ENCODE data around the gene STEAP4.

STEAP4 gene

DNA sequence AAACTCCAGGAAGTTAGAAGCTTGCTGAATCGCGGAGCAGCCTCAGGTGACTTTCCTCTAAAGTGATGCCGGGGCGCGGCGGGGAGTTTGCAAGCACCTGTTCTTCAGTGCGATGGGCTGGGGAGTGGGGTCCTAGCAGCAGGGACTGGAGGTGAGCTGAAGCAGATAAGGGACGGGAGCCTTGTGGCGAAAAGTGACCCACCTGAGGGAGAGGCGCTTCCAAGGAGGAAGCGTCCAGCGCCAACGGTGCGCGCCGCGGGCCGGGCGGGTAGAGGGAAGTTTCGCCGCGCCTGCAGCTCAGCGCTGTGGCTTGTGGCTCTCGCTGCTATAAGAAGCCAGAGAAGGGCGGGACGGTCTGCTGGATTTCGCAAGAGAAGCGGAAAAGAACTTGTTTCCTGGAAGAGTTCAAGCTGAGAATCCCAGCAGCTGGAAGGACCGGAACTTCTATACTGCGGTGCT is at the start of gene STEAP4:
Gene STEAP4, minus strand, starts transcription at position 305 of the 459 bp plus-strand sequence. CDS start 22,625 bp downstream, outside the sequence.
- no peak for DNase-seq (ENCODE audit: low read depth)

DNA sequence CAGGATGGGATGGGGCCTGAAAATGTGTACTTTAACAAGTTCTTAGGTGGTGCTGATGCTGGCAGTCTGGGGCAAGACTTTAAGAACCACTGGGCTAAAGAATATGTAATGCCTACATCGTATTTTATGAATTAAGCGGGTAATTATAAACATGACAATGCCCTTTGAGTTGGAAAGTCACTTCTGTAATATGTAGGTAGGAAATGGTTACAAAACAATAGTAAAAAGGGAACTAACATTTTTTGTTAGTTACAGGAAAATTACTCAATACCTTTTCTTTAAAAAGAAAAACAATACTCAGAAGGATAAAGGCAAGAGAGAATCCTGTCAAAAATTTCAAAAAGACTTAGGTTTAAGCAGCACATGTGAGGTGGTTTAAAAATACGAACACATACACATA is 48.3 kb upstream of the STEAP4 start:
- DNase-seq (ENCODE audit: low read depth), result no peak

DNA sequence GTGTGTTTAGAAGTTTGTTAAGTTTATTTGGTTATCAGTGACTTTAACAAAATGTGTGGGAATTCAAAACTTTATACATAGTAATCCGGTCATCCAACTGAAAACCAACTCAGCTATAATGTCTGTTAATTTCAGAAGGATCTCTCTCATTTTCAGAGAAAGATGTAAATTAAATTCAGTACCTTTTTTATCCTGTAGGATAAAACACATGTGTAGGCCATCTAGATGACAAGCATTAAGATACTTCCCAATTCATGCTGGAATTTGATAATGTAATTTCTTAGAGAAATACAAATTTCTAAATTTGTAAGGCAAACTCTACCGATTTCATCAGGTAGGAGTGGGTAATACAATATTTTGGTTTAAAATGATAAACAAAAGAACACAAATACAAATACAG is 43.4 kb upstream of the STEAP4 start:
- no peak for DNase-seq (ENCODE audit: low read depth)

DNA sequence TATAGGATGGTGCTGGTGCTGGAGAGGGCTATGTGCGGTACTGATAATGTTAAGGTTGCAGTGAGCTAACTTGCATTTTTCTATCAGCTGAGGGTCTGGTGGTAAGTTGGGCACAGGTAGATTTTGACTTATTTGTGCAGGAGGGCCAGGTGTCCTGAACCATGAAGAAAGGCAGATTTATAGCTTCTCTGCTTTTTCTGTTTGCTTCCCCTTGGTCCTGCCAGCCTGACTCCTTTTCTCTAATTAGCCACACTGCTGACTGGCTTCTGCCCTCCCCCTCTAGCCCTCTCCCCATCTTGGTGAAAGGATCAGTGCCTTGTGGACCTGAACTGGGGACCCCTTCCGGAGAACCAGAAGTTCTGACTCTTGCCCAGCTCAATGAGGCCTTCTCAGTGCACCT is 40.8 kb upstream of the STEAP4 start:
- no peak for DNase-seq (ENCODE audit: low read depth)

DNA sequence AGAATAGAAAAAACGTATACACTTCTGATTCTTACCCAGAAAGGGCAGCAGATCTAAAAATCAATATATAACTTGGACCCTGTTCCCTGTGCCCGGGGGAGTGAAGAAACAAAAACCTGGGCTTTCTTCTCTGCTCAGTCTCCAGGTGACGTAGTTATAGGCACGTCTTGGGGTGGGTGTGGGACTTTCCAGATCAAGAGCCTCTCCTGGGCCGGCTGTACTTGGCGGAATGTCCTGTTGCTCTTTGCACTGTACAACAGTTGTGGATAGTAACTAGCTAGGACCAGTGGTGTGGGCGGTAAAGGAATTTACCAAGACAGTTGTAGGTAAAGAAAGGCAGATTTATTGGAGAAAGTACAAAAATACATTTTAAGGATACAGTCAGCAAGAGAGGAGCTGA is 40.4 kb upstream of the STEAP4 start:
- DNase-seq (ENCODE audit: low read depth), result no peak

DNA sequence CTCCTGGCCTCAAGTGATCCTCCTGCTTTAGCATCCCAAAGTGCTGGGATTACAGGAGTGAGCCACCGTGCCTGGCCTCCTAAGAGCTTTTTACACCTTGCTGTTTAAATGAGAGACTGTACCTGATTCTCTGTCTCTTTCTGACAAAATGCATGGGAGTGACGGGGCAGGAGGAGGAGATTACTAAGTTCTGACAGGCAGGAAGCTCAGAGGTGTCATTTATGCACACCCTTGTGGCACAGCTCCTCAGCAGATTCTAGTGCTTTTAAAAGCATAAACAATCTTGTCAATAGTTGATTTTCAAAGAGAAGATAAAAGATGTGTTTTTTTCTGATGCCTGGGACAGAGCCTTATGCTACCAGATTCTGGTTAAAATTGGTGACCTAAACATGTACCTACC is 39.7 kb upstream of the STEAP4 start:
- DNase-seq (ENCODE audit: low read depth), result no peak

DNA sequence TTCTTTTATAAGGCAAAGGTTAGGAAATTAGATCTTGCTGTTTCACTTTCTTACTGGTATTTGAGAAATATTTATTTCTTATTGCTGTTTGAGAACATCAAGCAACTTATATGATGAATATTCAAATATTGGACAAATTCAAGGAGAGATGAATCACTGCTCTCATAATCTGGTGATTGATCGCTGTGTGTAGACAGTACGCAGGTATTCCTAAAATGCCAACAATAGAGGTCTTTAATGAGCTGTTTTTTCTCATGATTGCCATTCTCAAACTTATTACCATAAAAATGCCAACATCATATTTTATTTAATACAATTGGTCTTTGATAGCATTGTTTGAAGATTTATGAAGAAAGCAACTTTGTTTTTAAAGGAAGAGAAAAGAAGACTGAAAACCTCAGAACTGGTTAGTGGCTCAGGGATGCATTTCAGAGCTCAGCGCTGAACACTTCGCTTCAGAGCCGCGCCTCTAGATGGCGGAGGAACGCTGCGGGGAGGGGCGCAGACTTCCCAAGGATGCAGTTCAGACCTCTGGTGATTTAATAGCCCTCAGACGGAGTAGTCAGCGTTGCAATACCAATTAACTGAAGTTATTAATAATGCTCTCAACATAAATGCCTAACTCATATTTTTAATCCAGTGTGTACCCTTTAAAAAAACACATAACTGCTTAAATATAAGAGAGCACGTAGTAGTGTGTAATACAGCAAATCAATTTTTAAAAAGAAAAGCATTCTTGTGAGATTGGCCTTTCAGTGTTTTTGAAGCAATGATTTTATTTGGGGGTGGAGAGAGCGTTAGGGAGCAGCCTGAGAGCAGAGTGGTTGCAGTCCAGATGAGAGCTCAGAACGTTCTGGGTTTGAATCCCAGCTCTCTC is 38.5 kb upstream of the STEAP4 start:
- DNase-seq (ENCODE audit: low read depth), result no peak

DNA sequence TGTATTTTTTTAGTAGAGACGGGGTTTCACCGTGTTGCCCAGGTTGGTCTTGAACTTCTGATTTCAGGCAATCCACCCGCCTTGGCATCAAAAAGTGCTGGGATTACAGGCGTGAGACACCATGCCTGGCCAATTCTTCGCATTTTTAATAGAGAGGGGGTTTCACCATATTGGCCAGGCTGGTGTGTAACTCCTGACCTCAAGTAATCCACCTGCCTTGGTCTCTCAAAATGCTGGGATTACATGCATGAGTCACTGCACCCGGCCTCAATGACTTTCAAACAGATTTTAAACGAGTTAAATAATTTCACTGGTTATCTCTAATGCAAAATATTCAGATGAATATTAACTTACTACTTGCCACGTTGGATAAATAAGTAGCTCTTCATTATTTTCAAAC is 37.6 kb upstream of the STEAP4 start:
- DNase-seq (ENCODE audit: low read depth), result no peak

DNA sequence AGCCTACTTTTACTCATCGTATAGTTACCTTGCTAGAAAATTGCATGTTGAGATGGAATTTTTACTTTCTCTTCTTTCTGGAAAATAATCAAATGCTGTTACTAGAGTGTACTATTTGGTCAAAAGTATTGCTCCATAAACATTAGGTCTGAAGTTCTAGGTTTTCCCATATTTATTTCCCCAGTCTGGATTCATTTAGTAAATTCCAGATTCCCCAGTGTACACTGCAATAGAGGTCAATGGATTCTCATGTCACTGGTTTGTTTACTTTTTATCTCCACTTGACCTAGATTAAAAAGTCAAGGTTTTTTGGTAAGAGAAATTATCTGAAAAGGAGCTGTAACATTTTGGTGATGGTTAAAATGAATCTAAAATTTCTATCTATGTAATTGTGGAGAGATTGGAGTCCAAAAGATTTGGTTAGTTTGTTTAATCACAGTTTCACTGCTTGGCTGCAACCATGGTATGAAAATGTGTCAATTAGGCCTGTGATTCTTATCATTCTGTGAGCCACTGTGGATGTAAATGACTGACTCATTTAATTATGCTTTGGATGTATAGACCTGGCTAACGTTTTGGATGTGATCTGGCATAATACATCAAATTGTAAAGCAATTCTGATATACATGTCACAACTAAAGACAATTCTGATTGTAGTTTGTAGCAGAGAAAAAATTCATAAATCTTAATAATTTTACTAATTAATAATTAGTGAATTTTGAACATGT is 32.7 kb upstream of the STEAP4 start:
- DNase-seq (ENCODE audit: low read depth), result no peak

DNA sequence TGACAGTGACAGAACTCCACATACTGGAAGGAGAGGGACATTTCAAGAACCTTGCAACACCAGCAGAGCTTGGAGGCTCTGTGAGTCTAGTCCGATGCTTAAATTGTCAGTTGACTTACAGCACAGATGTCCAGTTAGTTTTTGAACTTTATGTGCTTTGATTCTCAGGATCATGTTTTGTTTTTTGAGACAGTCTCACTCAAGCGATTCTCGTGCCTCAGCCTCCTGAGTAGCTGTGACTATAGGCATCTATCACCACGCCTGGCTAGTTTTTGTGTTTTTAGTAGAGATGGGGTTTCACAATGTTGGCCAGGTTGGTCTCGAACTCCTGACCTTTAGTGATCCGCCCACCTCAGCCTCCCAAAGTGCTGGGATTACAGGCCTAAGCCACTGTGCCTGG is 31.8 kb upstream of the STEAP4 start:
- no peak for DNase-seq (ENCODE audit: low read depth)

DNA sequence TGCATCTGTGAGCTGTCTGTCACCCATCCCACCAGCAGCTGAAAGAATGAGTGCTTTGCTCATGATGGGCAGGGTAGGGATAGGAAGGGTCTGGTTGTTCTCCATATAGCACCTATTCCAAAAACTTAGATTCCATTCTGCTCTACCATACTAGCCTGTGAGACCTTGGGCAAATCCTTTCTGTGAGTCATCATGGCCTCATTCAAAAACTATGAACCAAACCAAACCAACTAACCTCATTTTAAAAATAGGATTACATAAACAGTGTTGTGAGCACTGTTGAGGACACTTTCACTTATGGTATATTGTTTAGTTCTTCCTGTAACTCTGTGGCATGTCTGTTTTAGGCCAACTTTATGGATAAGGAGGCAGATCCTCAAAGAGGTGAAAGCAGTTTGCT is 30.9 kb upstream of the STEAP4 start:
- no peak for DNase-seq (ENCODE audit: low read depth)

DNA sequence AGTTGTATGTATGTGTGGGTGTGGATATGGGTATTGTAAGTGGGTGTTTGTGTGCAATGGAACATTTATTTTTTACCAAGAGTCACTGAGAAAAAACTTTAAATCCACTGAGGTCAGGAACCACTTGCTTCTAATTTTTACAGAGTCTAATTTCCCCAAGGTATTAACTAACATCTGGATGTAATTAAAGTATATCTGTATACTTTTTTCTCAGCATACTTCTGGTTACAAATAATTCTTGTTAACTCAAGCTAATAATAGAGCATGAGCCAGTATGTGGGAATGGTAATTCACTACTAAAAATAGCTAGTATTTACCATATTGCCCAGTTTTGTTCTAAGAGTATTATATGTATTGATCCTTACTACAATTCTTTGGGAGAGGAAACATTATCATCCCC is 24.6 kb upstream of the STEAP4 start:
- DNase-seq (ENCODE audit: low read depth), result no peak

DNA sequence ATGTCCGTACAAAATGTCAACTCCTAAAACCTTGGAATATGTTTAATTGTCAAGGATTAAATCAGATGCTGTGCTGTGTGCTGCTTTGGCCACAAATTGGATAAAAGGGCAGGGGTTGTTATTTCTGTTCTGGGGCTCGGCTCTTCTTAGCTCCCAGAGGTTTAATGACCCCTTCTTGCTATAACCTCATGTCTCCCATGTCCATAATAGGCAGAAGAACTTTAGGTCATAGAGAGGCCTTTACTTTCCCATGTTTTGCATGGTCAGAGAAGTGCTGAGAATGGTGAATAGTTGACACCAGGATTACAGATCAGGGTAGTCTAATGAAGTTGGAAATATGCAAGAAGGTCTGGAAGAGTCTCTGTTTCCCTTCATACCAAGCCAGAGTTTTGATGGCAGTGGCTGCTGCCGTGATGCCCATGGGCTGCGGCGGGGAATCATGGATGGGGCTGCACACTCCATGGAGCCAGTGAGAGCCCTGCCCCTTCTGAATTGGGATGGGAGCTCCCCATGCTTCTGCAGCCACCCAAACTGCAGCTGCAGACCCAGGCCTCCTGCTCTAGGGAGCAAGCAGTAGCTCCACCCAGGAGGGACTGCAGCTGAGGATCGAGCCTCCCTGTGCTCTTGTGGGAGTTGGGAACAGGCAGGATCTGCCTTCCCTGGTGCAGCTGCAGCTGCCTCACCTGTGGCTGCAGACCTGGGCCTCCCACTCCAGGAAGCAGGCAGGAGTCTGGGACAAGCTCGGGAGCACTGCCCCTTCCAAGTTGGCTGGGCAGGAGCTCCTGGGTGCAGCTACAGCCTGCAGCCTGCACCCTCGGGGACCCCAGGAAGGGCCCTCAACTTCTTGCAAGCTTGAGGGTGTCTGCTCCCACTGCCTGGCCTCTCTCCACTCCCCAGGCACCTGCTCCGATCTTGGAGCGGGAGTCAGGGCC is 23.1 kb upstream of the STEAP4 start:
- DNase-seq (ENCODE audit: low read depth), result no peak

DNA sequence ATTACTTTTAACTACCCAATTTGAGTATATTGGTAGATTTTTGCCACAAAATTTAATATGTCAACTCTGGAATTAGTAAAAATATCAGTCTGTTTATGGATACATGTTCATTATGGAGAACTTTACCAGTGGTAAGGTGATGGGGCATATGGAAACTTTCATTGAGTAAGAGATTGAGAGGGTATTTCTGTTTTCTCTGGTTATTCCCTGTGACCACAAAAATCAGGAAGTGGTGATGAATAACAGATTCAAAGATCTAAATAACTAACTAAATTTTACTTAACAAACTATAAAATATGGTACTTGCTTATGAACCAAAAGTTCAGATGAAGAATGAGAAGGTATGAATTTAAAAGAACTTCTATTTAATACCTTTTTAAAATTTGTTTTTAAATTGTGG is 22.1 kb upstream of the STEAP4 start:
- no peak for DNase-seq (ENCODE audit: low read depth)

DNA sequence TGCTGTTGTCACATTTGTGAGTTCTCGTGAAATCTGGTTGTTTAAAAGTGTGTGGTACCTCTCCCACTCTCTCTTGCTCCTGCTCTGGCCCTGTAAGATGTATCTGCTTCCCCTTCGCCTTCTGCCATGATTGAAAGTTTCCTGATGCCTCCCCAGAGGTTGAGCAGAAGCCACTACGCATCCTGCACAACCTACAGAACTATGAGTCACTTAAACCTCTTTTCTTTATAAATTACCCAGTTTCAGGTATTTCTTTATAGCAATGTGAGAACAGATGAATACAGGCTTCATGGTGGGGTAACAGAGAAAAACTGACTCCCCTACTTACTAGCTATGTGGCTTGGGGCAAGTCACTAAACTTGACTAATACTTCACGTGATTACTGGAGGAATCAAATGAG is 18.0 kb upstream of the STEAP4 start:
- no peak for DNase-seq (ENCODE audit: low read depth)

DNA sequence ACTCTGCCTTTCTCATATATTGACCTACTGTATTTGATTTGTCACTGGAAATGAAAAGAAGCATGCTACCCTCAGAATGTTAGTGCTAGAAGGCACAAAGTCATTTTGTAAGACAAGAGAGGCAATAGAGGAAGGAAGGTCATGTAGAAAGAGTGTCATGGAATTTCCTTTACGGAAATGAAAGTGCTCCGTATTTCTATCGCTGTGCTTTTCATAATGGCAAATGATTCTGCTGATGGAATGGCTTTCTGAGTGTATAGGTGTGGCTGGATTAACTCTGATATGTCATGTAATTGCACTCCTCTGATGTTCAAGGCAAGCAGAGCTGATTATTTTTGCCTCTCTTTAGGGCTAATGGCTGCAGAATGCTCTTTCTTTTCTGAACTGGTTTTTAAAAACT is 15.5 kb upstream of the STEAP4 start:
- DNase-seq (ENCODE audit: low read depth), result no peak

DNA sequence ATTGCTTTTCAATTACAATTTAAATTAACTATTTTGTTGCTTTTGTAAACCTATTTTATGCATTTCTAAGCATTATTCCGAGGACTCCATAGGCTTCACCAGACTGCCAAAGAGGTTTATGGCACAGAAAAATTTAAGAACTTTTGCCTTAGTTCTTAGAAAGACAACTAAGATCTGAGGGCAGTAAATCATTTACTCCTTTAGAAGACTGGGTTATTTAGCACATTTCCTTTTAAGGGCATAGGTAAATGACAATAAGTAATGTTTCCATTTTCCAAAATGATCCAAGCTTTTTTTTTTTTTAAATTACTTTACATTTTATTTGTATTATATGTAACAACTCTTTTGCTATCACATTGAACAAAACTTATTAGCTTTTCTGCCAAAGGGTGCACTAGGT is 15.0 kb upstream of the STEAP4 start:
- DNase-seq (ENCODE audit: low read depth), result no peak

DNA sequence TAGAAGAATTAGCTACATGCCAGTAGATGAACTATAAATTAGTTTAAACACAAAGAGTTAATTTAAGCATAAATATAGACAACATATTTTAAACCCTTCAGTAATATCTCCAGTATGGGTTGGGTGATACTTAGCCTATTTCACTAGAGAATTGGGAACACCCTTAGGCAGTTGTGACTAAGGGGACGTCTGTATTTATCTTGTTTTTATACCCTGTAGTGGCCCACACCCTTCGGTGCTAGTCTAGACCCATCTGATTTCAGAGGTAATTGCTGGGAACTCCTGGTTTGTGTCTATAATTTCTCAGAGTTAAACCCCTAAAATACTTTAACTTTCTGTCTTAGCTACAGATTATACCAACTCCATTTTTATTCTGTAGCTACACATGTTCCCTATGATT is 11.5 kb upstream of the STEAP4 start:
- no peak for DNase-seq (ENCODE audit: low read depth)

DNA sequence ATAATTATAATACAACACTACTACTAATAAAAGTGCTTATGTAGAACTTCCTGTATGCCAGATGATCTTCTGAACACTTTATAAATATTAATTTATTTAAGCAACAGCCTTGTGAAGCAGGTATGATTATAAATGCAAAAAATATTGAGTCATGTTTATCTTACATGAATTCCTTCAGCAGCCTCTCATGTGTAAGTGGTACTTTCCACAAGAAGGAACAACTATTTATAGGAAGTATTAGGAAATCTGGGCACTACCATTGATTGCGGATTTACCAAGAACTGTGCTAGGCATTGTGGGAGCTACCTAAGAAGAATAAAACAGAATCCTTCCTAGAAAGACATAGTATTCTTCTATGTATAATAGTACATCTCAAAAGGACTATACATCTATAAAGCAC is 10.7 kb upstream of the STEAP4 start:
- no peak for DNase-seq (ENCODE audit: low read depth)

DNA sequence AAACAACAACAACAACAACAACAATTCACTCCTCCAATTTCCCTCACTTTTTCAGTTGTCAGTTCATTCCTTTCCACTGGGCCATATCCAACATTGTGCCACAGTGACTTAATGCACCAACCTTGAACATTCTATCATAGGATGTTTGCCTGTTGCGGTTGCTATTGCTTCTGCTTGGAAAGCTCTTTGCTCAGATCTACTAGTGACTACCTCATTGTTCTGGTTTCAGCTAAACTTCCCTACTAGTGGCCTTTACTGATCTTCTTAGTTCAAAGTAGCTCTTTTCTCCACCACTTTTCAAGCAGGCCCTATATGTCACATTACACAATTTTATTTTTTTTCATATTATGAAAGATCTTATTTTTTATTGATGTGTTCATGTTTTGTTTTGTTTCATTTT is 9.8 kb upstream of the STEAP4 start:
- no peak for DNase-seq (ENCODE audit: low read depth)

DNA sequence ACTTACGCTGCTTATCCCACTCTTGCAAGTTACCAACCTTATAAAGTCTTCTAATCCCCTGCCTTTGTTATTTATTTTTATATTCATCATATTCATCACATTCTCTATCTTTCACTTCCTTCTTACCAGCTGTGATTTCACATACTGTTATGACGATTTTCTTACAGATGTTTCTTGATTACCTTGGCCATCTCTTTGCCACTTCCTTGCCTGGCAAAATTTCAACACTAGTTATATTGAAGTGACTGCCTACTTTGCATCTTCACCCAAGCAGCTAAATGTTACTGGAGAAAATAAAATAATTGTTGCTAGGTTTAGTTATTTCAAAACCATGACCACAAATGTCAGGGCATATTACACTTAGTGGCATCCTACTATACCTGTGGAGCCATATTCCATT is 8.8 kb upstream of the STEAP4 start:
- DNase-seq (ENCODE audit: low read depth), result no peak

DNA sequence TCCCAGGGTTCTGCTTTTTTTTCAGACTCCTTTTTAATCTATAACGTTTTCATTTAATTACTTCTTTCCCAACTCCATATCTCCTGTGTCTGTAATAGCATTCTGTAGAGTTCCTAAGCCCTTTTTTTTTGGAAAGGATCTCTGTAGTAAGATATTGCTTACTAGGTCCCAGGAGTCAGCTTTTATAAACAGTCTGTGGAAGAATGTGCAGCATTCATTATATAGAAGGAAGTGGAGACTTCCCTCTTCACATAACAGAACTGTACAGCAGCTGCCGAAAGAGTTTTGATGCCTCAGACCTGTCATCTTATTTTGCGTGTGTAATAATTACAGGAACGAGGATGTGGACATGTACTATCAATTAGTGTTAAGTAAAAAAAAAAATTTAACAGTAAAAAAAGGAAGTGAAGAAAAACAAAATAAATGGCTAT is 7.4 kb upstream of the STEAP4 start:
- DNase-seq (ENCODE audit: low read depth), result no peak
